ENCODE results near the gene CMSS1.

Gene CMSS1

GRCh38 chr3:100198579-100199269, 381.1 kb downstream of the CMSS1 start:
- no peaks in the 10 kb centered on the region for H3K27me3 ChIP-seq (ENCODE audit: low read depth, low read length)
- H3K9me3 ChIP-seq (ENCODE audit: control insufficient read depth in 1 of 2, low read length in 2 of 2) = no peaks in the 10 kb centered on the region
- no peak overlapping the region for H3K4me3 ChIP-seq (ENCODE audit: low read depth in 1 of 2, low read length in 2 of 2)
- H3K4me1 ChIP-seq (ENCODE audit: control insufficient read depth in 1 of 2, insufficient read depth in 2 of 2, low read length in 2 of 2) = no peaks in the 10 kb centered on the region
- H3K27ac ChIP-seq (ENCODE audit: low read length) = no peak overlapping the region
- no peaks in the 10 kb centered on the region for H3K36me3 ChIP-seq (ENCODE audit: control insufficient read depth in 1 of 2, insufficient read depth in 2 of 2, low read length in 2 of 2)

GRCh38 chr3:100205171-100205570, 387.5 kb downstream of the CMSS1 start:
- no peak overlapping the region for H3K27ac ChIP-seq (ENCODE audit: low read length)
- H3K9me3 ChIP-seq (ENCODE audit: control insufficient read depth in 1 of 2, low read length in 2 of 2) = no peaks in the 10 kb centered on the region
- peaks cover 0 to 5% of the 10 kb centered on the region in 2 donors for H3K4me1 ChIP-seq (ENCODE audit: control insufficient read depth in 1 of 2, insufficient read depth in 2 of 2, low read length in 2 of 2)

GRCh38 chr3:100206687-100207086, 389.0 kb downstream of the CMSS1 start:
- no peak overlapping the region for H3K27ac ChIP-seq (ENCODE audit: low read length)
- peaks cover 8 to 10% of the 10 kb centered on the region in 2 donors for H3K4me1 ChIP-seq (ENCODE audit: control insufficient read depth in 1 of 2, insufficient read depth in 2 of 2, low read length in 2 of 2)
- no peaks in the 10 kb centered on the region for H3K27me3 ChIP-seq (ENCODE audit: low read depth, low read length)
- no peaks in the 10 kb centered on the region for H3K9me3 ChIP-seq (ENCODE audit: control insufficient read depth in 1 of 2, low read length in 2 of 2)
- H3K4me3 ChIP-seq (ENCODE audit: low read depth in 1 of 2, low read length in 2 of 2) = no peak overlapping the region
- H3K36me3 ChIP-seq (ENCODE audit: control insufficient read depth in 1 of 2, insufficient read depth in 2 of 2, low read length in 2 of 2) = no peaks in the 10 kb centered on the region

More at GRCh38 chr3:100205171-100205570, 387.5 kb downstream of the CMSS1 start:
- Histone ChIP-seq H3K27me3 (ENCODE audit: low read depth, low read length) (no peaks in the 10 kb centered on the region), H3K4me3 (ENCODE audit: low read depth in 1 of 2, low read length in 2 of 2) (no peak overlapping the region), H3K36me3 (ENCODE audit: control insufficient read depth in 1 of 2, insufficient read depth in 2 of 2, low read length in 2 of 2) (no peaks in the 10 kb centered on the region)

- no peaks in the 10 kb centered on the region for H3K27me3 ChIP-seq (ENCODE audit: low read depth, low read length)
- no peaks in the 10 kb centered on the region for H3K36me3 ChIP-seq (ENCODE audit: control insufficient read depth in 1 of 2, insufficient read depth in 2 of 2, low read length in 2 of 2)
- no peak overlapping the region for H3K4me3 ChIP-seq (ENCODE audit: low read depth in 1 of 2, low read length in 2 of 2)
- no peak overlapping the region for H3K27ac ChIP-seq (ENCODE audit: low read length)
- no peaks in the 10 kb centered on the region for H3K9me3 ChIP-seq (ENCODE audit: control insufficient read depth in 1 of 2, low read length in 2 of 2)
- peaks cover 8 to 10% of the 10 kb centered on the region in 2 donors for H3K4me1 ChIP-seq (ENCODE audit: control insufficient read depth in 1 of 2, insufficient read depth in 2 of 2, low read length in 2 of 2)
Observed at GRCh38 chr3:100207886-100208285, 390.2 kb downstream of the CMSS1 start.

GRCh38 chr3:100209169-100209568, 391.5 kb downstream of the CMSS1 start:
- H3K4me3 ChIP-seq (ENCODE audit: low read depth in 1 of 2, low read length in 2 of 2) = no peak overlapping the region
- no peaks in the 10 kb centered on the region for H3K36me3 ChIP-seq (ENCODE audit: control insufficient read depth in 1 of 2, insufficient read depth in 2 of 2, low read length in 2 of 2)
- no peaks in the 10 kb centered on the region for H3K27me3 ChIP-seq (ENCODE audit: low read depth, low read length)
- H3K9me3 ChIP-seq (ENCODE audit: control insufficient read depth in 1 of 2, low read length in 2 of 2) = no peaks in the 10 kb centered on the region
- H3K27ac ChIP-seq (ENCODE audit: low read length) = no peak overlapping the region
- H3K4me1 ChIP-seq (ENCODE audit: control insufficient read depth in 1 of 2, insufficient read depth in 2 of 2, low read length in 2 of 2) = peaks cover 8 to 10% of the 10 kb centered on the region in 2 donors

GRCh38 chr3:100209948-100210771, 392.5 kb downstream of the CMSS1 start:
- Histone ChIP-seq H3K4me1 (ENCODE audit: control insufficient read depth in 1 of 2, insufficient read depth in 2 of 2, low read length in 2 of 2) (peaks cover 8 to 10% of the 10 kb centered on the region in 2 donors), H3K9me3 (ENCODE audit: control insufficient read depth in 1 of 2, low read length in 2 of 2) (no peaks in the 10 kb centered on the region), H3K4me3 (ENCODE audit: low read depth in 1 of 2, low read length in 2 of 2) (no peak overlapping the region), H3K36me3 (ENCODE audit: control insufficient read depth in 1 of 2, insufficient read depth in 2 of 2, low read length in 2 of 2) (no peaks in the 10 kb centered on the region), H3K27me3 (ENCODE audit: low read depth, low read length) (no peaks in the 10 kb centered on the region), H3K27ac (ENCODE audit: low read length) (peak overlapping the region; percentile 88)

GRCh38 chr3:100210772-100211135, 393.1 kb downstream of the CMSS1 start:
- H3K27me3 ChIP-seq (ENCODE audit: low read depth, low read length) = no peaks in the 10 kb centered on the region
- peak overlapping the region; percentile 88 for H3K27ac ChIP-seq (ENCODE audit: low read length)
- H3K4me3 ChIP-seq (ENCODE audit: low read depth in 1 of 2, low read length in 2 of 2) = no peak overlapping the region
- H3K36me3 ChIP-seq (ENCODE audit: control insufficient read depth in 1 of 2, insufficient read depth in 2 of 2, low read length in 2 of 2) = no peaks in the 10 kb centered on the region
- H3K9me3 ChIP-seq (ENCODE audit: control insufficient read depth in 1 of 2, low read length in 2 of 2) = no peaks in the 10 kb centered on the region
- peaks cover 8 to 10% of the 10 kb centered on the region in 2 donors for H3K4me1 ChIP-seq (ENCODE audit: control insufficient read depth in 1 of 2, insufficient read depth in 2 of 2, low read length in 2 of 2)

GRCh38 chr3:100213891-100214573, 396.4 kb downstream of the CMSS1 start:
- Histone ChIP-seq H3K27ac (ENCODE audit: low read length) (no peak overlapping the region), H3K4me3 (ENCODE audit: low read depth in 1 of 2, low read length in 2 of 2) (no peak overlapping the region), H3K36me3 (ENCODE audit: control insufficient read depth in 1 of 2, insufficient read depth in 2 of 2, low read length in 2 of 2) (no peaks in the 10 kb centered on the region), H3K4me1 (ENCODE audit: control insufficient read depth in 1 of 2, insufficient read depth in 2 of 2, low read length in 2 of 2) (peaks cover 8 to 22% of the 10 kb centered on the region in 2 donors), H3K27me3 (ENCODE audit: low read depth, low read length) (no peaks in the 10 kb centered on the region), H3K9me3 (ENCODE audit: control insufficient read depth in 1 of 2, low read length in 2 of 2) (peaks cover 0 to under 1% of the 10 kb centered on the region in 2 donors)

GRCh38 chr3:100214574-100214964, 396.9 kb downstream of the CMSS1 start:
- Histone ChIP-seq H3K27ac (ENCODE audit: low read length) (no peak overlapping the region), H3K4me1 (ENCODE audit: control insufficient read depth in 1 of 2, insufficient read depth in 2 of 2, low read length in 2 of 2) (peaks cover 8 to 22% of the 10 kb centered on the region in 2 donors), H3K36me3 (ENCODE audit: control insufficient read depth in 1 of 2, insufficient read depth in 2 of 2, low read length in 2 of 2) (no peaks in the 10 kb centered on the region), H3K9me3 (ENCODE audit: control insufficient read depth in 1 of 2, low read length in 2 of 2) (peaks cover 0 to 5% of the 10 kb centered on the region in 2 donors), H3K4me3 (ENCODE audit: low read depth in 1 of 2, low read length in 2 of 2) (no peak overlapping the region), H3K27me3 (ENCODE audit: low read depth, low read length) (no peaks in the 10 kb centered on the region)

- peaks cover 0 to 13% of the 10 kb centered on the region in 2 donors for H3K4me1 ChIP-seq (ENCODE audit: control insufficient read depth in 1 of 2, insufficient read depth in 2 of 2, low read length in 2 of 2)
- H3K27ac ChIP-seq (ENCODE audit: low read length) = no peak overlapping the region
- no peaks in the 10 kb centered on the region for H3K27me3 ChIP-seq (ENCODE audit: low read depth, low read length)
- H3K36me3 ChIP-seq (ENCODE audit: control insufficient read depth in 1 of 2, insufficient read depth in 2 of 2, low read length in 2 of 2) = no peaks in the 10 kb centered on the region
- H3K9me3 ChIP-seq (ENCODE audit: control insufficient read depth in 1 of 2, low read length in 2 of 2) = peaks cover 0 to 8% of the 10 kb centered on the region in 2 donors
- H3K4me3 ChIP-seq (ENCODE audit: low read depth in 1 of 2, low read length in 2 of 2) = no peak overlapping the region
Observed at GRCh38 chr3:100216713-100217112, 399.1 kb downstream of the CMSS1 start.

GRCh38 chr3:100221159-100221558, 403.5 kb downstream of the CMSS1 start:
- Histone ChIP-seq H3K36me3 (ENCODE audit: control insufficient read depth in 1 of 2, insufficient read depth in 2 of 2, low read length in 2 of 2) (no peaks in the 10 kb centered on the region), H3K4me1 (ENCODE audit: control insufficient read depth in 1 of 2, insufficient read depth in 2 of 2, low read length in 2 of 2) (peaks cover 0 to 10% of the 10 kb centered on the region in 2 donors), H3K9me3 (ENCODE audit: control insufficient read depth in 1 of 2, low read length in 2 of 2) (peaks cover 0 to 8% of the 10 kb centered on the region in 2 donors), H3K27ac (ENCODE audit: low read length) (no peak overlapping the region), H3K27me3 (ENCODE audit: low read depth, low read length) (no peaks in the 10 kb centered on the region), H3K4me3 (ENCODE audit: low read depth in 1 of 2, low read length in 2 of 2) (no peak overlapping the region)
